Upper lobe of left lung (tissue), 4 donors: Measurements from ENCODE around the gene PGR.

Experiments used
- CTCF ChIP-seq, 6 experiments: fragments of 450-650 bp in 4 of 6; fragments of 200-600 bp in 2 of 6; sonication (generic) in 2 of 6; IDR thresholded peaks; one replicate each; pipeline ENCODE4 v1.5.1; 2016 to 2019; ENCODE audit warnings: antibody characterized with exemption in 6 of 6
- POLR2AphosphoS5 ChIP-seq, 2 donors: sonication (generic); formaldehyde crosslinking; IDR thresholded peaks; one replicate each; pipeline ENCODE4 v1.5.1; 2017; ENCODE audit warnings: antibody characterized with exemption in 2 of 2

DNA sequence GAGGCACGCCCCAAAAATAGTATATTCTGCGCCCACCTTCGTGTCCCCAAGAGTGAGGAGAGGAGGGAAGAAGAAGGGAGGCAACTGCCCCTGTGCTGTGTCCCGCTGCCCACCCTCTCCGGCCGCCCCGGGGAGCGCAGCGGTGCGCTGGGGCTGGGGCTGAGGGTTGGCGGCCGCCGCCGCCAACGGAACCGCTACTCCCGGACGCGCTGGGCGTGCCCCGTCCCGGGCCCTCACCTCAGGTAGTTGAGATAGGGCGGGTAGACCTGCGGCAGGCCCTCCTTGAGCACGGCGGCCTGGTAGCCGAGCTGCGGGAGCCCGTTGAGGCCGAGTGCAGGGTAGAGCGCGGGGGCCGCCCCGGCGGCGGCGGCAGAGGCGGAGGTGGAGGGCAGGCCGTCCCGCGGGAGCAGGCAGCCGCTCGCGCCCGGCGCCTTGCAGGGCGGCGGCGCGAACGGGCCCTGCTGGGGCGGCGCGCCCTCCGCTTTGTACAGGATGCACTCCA is 2.4 kb downstream of the PGR start:
- TF ChIP-seq POLR2AphosphoS5 (IDR thresholded peaks at IDR 0.05): no peak
- TF ChIP-seq CTCF (IDR thresholded peaks at IDR 0.05): no peak
